Activated T-helper 1 cell treated with anti-CD3 and anti-CD28 coated beads, Interleukin-12 subunit alpha, Interleukin-12 subunit beta, Interleukin-2, Interleukin-4 antibody, amounts not matched to agents 30 ng/mL and 10 ng/mL and 1 ng/mL, durations not matched to agents 14 hours and 24 hours and 36 hours (primary cell): ENCODE measurements around the gene RARA. TPM values are rescaled to one million over a fixed set of nuclear protein-coding genes. Genes with fewer than 3 reads are reported as not detected.

Experiments used
- DNase-seq: peaks from one replicate; pipeline ENCODE4 v3.0.0; 2021; ENCODE audit warnings: low spot score
- H3K27ac Mint-ChIP-seq: one replicate; pipeline ENCODE4 v1.8.0; 2021; ENCODE audit warnings: mild to moderate bottlenecking, mixed read lengths
- H3K27me3 Mint-ChIP-seq: one replicate; pipeline ENCODE4 v1.8.0; 2022; ENCODE audit warnings: mild to moderate bottlenecking, moderate library complexity, mixed read lengths; ENCODE audit not compliant: insufficient read depth
- H3K36me3 Mint-ChIP-seq: one replicate; pipeline ENCODE4 v1.8.0; 2021; ENCODE audit warnings: low read depth, mixed read lengths
- H3K4me1 Mint-ChIP-seq: one replicate; pipeline ENCODE4 v1.8.0; 2021; ENCODE audit warnings: low read depth, mixed read lengths
- H3K4me3 Mint-ChIP-seq: one replicate; pipeline ENCODE4 v1.8.0; 2021; ENCODE audit warnings: mild to moderate bottlenecking, moderate library complexity, mixed read lengths
- H3K9me3 Mint-ChIP-seq: one replicate; pipeline ENCODE4 v1.8.0; 2021; ENCODE audit warnings: mixed read lengths
- intact Hi-C: fragments of 100-400 bp; cut with micrococcal nuclease; formaldehyde crosslinking; loops from one replicate; pipeline ENCODE4 v1.15.1; 2024
- total RNA-seq: library from RNA; stranded (reverse); gene quantifications from 2 replicates; pipeline ENCODE4 v1.2.3, GENCODE V29; 2022

RARA gene
- total RNA-seq, 1 donor from 2014 or later = 19.9 TPM

- H3K4me3 Mint-ChIP-seq = no peak overlapping the region
- no peak for DNase-seq
- no peaks in the 10 kb centered on the region for H3K9me3 Mint-ChIP-seq
- no peak overlapping the region for H3K27ac Mint-ChIP-seq
- H3K36me3 Mint-ChIP-seq = peaks cover 9% of the 10 kb centered on the region
- intact Hi-C loops = loop anchor here (5.0 kb wide), 3 partner anchors 40 to 265 kb away; no protein-coding TSS in a partner anchor
- no peaks in the 10 kb centered on the region for H3K27me3 Mint-ChIP-seq
- H3K4me1 Mint-ChIP-seq = peaks cover 18% of the 10 kb centered on the region
These were observed 48.3 kb downstream of the RARA start for GRCh38 chr17:40356990-40357881.

GRCh38 chr17:40358323-40359038 is 49.5 kb downstream of the RARA start:
- peak; percentile 76 for DNase-seq
- Mint-ChIP-seq H3K27me3 (peaks cover 1% of the 10 kb centered on the region), H3K36me3 (peaks cover 5% of the 10 kb centered on the region), H3K4me1 (peaks cover 14% of the 10 kb centered on the region), H3K4me3 (peak overlapping the region; percentile 52), H3K9me3 (no peaks in the 10 kb centered on the region), H3K27ac (no peak overlapping the region)
- intact Hi-C loops = loop anchor here (1.0 to 5.0 kb wide), 8 partner anchors 32 to 264 kb away; partner anchors contain the start of gene IGFBP4

- no peaks in the 10 kb centered on the region for H3K9me3 Mint-ChIP-seq
- peaks cover 14% of the 10 kb centered on the region for H3K4me1 Mint-ChIP-seq
- peaks cover 5% of the 10 kb centered on the region for H3K36me3 Mint-ChIP-seq
- H3K4me3 Mint-ChIP-seq = no peak overlapping the region
- H3K27me3 Mint-ChIP-seq = peaks cover 1% of the 10 kb centered on the region
- DNase-seq = no peak
- intact Hi-C loops = no loop called here
- no peak overlapping the region for H3K27ac Mint-ChIP-seq
These were observed 51.1 kb downstream of the RARA start for GRCh38 chr17:40360091-40360490.

- Mint-ChIP-seq H3K4me3 (peak overlapping the region; percentile 59), H3K27me3 (peaks cover 1% of the 10 kb centered on the region), H3K27ac (no peak overlapping the region), H3K36me3 (no peaks in the 10 kb centered on the region), H3K4me1 (peaks cover 14% of the 10 kb centered on the region), H3K9me3 (no peaks in the 10 kb centered on the region)
- intact Hi-C loops = no loop called here
- DNase-seq = no peak
These were observed 52.3 kb downstream of the RARA start for GRCh38 chr17:40361063-40361924.

- no peak for DNase-seq
- Mint-ChIP-seq H3K9me3 (no peaks in the 10 kb centered on the region), H3K4me1 (peaks cover 14% of the 10 kb centered on the region), H3K36me3 (no peaks in the 10 kb centered on the region), H3K27ac (peak overlapping the region; percentile 84), H3K27me3 (peaks cover 1% of the 10 kb centered on the region), H3K4me3 (peak overlapping the region; percentile 77)
- intact Hi-C loops = loop anchor here (1.0 to 2.0 kb wide), 5 partner anchors 33 to 198 kb away; no protein-coding TSS in a partner anchor
These were observed 53.1 kb downstream of the RARA start for GRCh38 chr17:40361925-40362695.

DNA sequence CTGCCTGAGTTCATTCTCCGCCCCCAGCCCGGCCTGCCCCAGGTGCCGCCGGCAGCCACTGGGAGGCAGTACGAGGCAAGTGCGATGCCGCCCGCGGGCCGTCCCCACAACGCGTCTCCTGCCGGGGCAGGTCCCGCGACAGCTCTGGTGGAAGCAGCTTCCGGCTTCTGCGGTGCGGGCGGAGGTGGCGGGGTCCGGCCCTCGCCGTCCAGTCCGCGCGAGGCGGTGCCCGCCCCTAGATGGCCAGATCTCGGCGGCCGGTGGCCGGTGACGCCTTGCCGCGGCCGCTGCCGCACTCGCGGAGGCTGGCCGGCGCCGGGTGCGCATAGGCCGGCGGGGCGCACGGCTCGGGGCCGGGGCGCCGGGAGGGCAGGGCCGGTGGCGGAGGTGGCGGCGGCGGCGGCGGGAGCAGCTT is 53.7 kb downstream of the RARA start:
- Mint-ChIP-seq H3K4me3 (peak overlapping the region; percentile 77), H3K4me1 (peaks cover 14% of the 10 kb centered on the region), H3K27me3 (peaks cover 1% of the 10 kb centered on the region), H3K9me3 (no peaks in the 10 kb centered on the region), H3K27ac (peak overlapping the region; percentile 84), H3K36me3 (no peaks in the 10 kb centered on the region)
- peak; percentile 85 for DNase-seq
- intact Hi-C loops = loop anchor here (1.0 to 2.0 kb wide), 5 partner anchors 32 to 198 kb away; no protein-coding TSS in a partner anchor

GRCh38 chr17:40363111-40363827 is 54.3 kb downstream of the RARA start:
- no peaks in the 10 kb centered on the region for H3K9me3 Mint-ChIP-seq

DNA sequence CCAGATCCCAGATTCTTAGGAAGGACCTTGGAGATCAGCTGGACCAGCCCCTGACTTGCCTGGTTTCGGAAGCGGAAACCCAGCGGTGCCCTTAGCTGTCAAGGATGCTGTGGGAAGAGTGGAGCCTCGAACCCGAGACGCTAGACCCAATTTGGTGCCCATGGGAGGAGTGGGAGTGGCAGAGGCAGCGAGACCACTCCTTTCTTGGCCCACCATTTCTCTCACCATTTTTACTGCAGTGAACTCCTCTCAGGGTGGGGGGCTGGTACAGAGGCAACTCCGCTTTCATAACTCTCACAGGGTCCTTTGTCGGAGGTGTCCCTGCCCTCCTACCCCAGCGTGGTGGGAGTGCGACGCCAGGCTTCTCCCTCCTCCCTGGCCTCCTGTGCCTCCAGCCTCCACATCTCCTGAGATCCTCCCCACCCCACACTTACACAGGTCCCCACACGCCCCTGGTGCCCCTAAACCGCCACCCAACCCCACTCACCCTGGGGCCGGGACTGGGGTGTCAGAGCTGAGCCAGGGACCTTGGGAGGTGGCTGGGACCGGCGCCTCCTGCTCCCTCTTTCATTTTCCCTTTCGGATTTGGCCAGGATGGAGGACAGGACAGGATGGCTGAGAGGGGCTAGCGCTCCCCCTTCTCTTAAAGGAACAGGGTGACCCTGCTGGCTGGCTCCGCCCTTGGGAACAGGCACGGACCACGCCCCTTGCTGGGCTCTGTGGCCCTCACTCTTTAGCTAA is 55.3 kb downstream of the RARA start, which contains the start of gene GJD3:
GJD3 (minus strand) TSS at position 617 of the 741 bp plus-strand sequence. CDS start 922 bp downstream, outside the sequence.
- H3K9me3 Mint-ChIP-seq = no peaks in the 10 kb centered on the region
- H3K4me3 Mint-ChIP-seq = peak within 1 kb of the TSS; percentile 78
- DNase-seq = no peak
- H3K4me1 Mint-ChIP-seq = peaks cover 5% of the 10 kb centered on the region
- no peaks in the 10 kb centered on the region for H3K36me3 Mint-ChIP-seq
- no peak within 1 kb of the TSS for H3K27ac Mint-ChIP-seq
- intact Hi-C loops = no loop called here
- H3K27me3 Mint-ChIP-seq = peaks cover 1% of the 10 kb centered on the region

More at GRCh38 chr17:40363111-40363827, 54.3 kb downstream of the RARA start:
- Mint-ChIP-seq H3K4me3 (peak overlapping the region; percentile 78), H3K36me3 (no peaks in the 10 kb centered on the region), H3K27ac (no peak overlapping the region), H3K27me3 (peaks cover 1% of the 10 kb centered on the region), H3K4me1 (peaks cover 10% of the 10 kb centered on the region)
- intact Hi-C loops = loop anchor here (2.0 kb wide), 1 partner anchor 32 kb away; no protein-coding TSS in a partner anchor
- peak; percentile 14 for DNase-seq

- intact Hi-C loops = no loop called here
- peak overlapping the region; percentile 78 for H3K4me3 Mint-ChIP-seq
- H3K36me3 Mint-ChIP-seq = no peaks in the 10 kb centered on the region
These were observed 55.9 kb downstream of the RARA start for GRCh38 chr17:40364906-40365305.

GRCh38 chr17:40366076-40366860 is 57.3 kb downstream of the RARA start:
- peaks cover 1% of the 10 kb centered on the region for H3K27me3 Mint-ChIP-seq
- H3K9me3 Mint-ChIP-seq = no peaks in the 10 kb centered on the region
- H3K4me3 Mint-ChIP-seq = no peak overlapping the region
- intact Hi-C loops = no loop called here
- no peak for DNase-seq
- no peak overlapping the region for H3K27ac Mint-ChIP-seq
- H3K4me1 Mint-ChIP-seq = peaks cover 8% of the 10 kb centered on the region
- no peaks in the 10 kb centered on the region for H3K36me3 Mint-ChIP-seq

More at GRCh38 chr17:40364906-40365305, 55.9 kb downstream of the RARA start:
- Mint-ChIP-seq H3K27me3 (peaks cover 1% of the 10 kb centered on the region), H3K9me3 (no peaks in the 10 kb centered on the region), H3K4me1 (peaks cover 5% of the 10 kb centered on the region), H3K27ac (no peak overlapping the region)
- no peak for DNase-seq
